Measurements from ENCODE around the gene DNAH6. TPM values are rescaled to one million over a fixed set of nuclear protein-coding genes. Genes with fewer than 3 reads are reported as not detected.

Gene DNAH6
- total RNA-seq, 1 donor from 2014 or later: 2.6 TPM

- Mint-ChIP-seq H3K4me1 (peaks cover 8% of the 10 kb centered on the region), H3K4me3 (no peak overlapping the region), H3K27ac (no peak overlapping the region), H3K9me3 (peaks cover 17% of the 10 kb centered on the region), H3K36me3 (no peaks in the 10 kb centered on the region), H3K27me3 (ENCODE audit: insufficient read depth, low read depth) (peaks cover 2% of the 10 kb centered on the region)
- no peaks in the 10 kb centered on the region for H3K27me3 ChIP-seq
- no peak overlapping the region for H3K4me3 ChIP-seq
- peaks cover 6% of the 10 kb centered on the region for H3K4me1 ChIP-seq
- H3K36me3 ChIP-seq: no peaks in the 10 kb centered on the region
- no peak overlapping the region for H3K4me2 ChIP-seq
- TF ChIP-seq EZH2 (IDR thresholded peaks at IDR 0.05) (no peak), CTCF (IDR thresholded peaks at IDR 0.05) (no peak), EZH2phosphoT487 (IDR thresholded peaks at IDR 0.05) (no peak)
- no peak overlapping the region for H3K27ac ChIP-seq
- no peak overlapping the region for H2AFZ ChIP-seq (replicated peaks)
- no peak overlapping the region for H3K9ac ChIP-seq
- H3K9me3 ChIP-seq (ENCODE audit: low read depth): peaks cover 5% of the 10 kb centered on the region
- H3F3A ChIP-seq (ENCODE audit: low read depth): no peaks in the 10 kb centered on the region
- H4K20me1 ChIP-seq (ENCODE audit: low read depth): no peaks in the 10 kb centered on the region
- H3K79me2 ChIP-seq (ENCODE audit: low read depth): no peaks in the 10 kb centered on the region
- no peak for DNase-seq (ENCODE audit: low spot score)
Observed at GRCh38 chr2:84840306-84840705, 324.0 kb downstream of the DNAH6 start.

GRCh38 chr2:84841577-84841976 is 325.3 kb downstream of the DNAH6 start:
- no peaks in the 10 kb centered on the region for H3F3A ChIP-seq (ENCODE audit: low read depth)
- no peak overlapping the region for H2AFZ ChIP-seq (replicated peaks)
- Mint-ChIP-seq H3K4me3 (no peak overlapping the region), H3K4me1 (peaks cover 19% of the 10 kb centered on the region), H3K36me3 (no peaks in the 10 kb centered on the region), H3K27me3 (ENCODE audit: insufficient read depth, low read depth) (peaks cover 2% of the 10 kb centered on the region), H3K27ac (no peak overlapping the region), H3K9me3 (peaks cover 9% of the 10 kb centered on the region)
- no peak overlapping the region for H3K27ac ChIP-seq
- H3K4me3 ChIP-seq: no peak overlapping the region
- no peaks in the 10 kb centered on the region for H3K79me2 ChIP-seq (ENCODE audit: low read depth)
- H3K27me3 ChIP-seq: no peaks in the 10 kb centered on the region
- H4K20me1 ChIP-seq (ENCODE audit: low read depth): no peaks in the 10 kb centered on the region
- TF ChIP-seq EZH2 (IDR thresholded peaks at IDR 0.05) (no peak), EZH2phosphoT487 (IDR thresholded peaks at IDR 0.05) (no peak), CTCF (IDR thresholded peaks at IDR 0.05) (no peak)
- H3K4me2 ChIP-seq: no peak overlapping the region
- DNase-seq (ENCODE audit: low spot score): no peak
- peaks cover 6% of the 10 kb centered on the region for H3K4me1 ChIP-seq
- H3K9ac ChIP-seq: no peak overlapping the region
- no peaks in the 10 kb centered on the region for H3K36me3 ChIP-seq
- H3K9me3 ChIP-seq (ENCODE audit: low read depth): peaks cover 1% of the 10 kb centered on the region

- TF ChIP-seq EZH2phosphoT487 (IDR thresholded peaks at IDR 0.05): no peak
- TF ChIP-seq CTCF (IDR thresholded peaks at IDR 0.05): no peak
- no peak for TF ChIP-seq EZH2 (IDR thresholded peaks at IDR 0.05)
- H3K4me1 Mint-ChIP-seq: peaks cover 24% of the 10 kb centered on the region
- no peaks in the 10 kb centered on the region for H3F3A ChIP-seq (ENCODE audit: low read depth)
- no peak overlapping the region for H3K4me3 Mint-ChIP-seq
- H3K9ac ChIP-seq: no peak overlapping the region
- no peak overlapping the region for H3K27ac Mint-ChIP-seq
- DNase-seq (ENCODE audit: low spot score): no peak
- no peaks in the 10 kb centered on the region for H3K36me3 ChIP-seq
- H3K9me3 ChIP-seq (ENCODE audit: low read depth): no peaks in the 10 kb centered on the region
- H3K79me2 ChIP-seq (ENCODE audit: low read depth): no peaks in the 10 kb centered on the region
- H3K9me3 Mint-ChIP-seq: peaks cover 4% of the 10 kb centered on the region
- peaks cover 6% of the 10 kb centered on the region for H3K4me1 ChIP-seq
- H3K4me3 ChIP-seq: no peak overlapping the region
- no peaks in the 10 kb centered on the region for H3K27me3 ChIP-seq
- H4K20me1 ChIP-seq (ENCODE audit: low read depth): no peaks in the 10 kb centered on the region
- no peak overlapping the region for H3K27ac ChIP-seq
- no peak overlapping the region for H2AFZ ChIP-seq (replicated peaks)
- peaks cover 3% of the 10 kb centered on the region for H3K27me3 Mint-ChIP-seq (ENCODE audit: insufficient read depth, low read depth)
- H3K4me2 ChIP-seq: no peak overlapping the region
- H3K36me3 Mint-ChIP-seq: no peaks in the 10 kb centered on the region
Observed at GRCh38 chr2:84844141-84844540, 327.8 kb downstream of the DNAH6 start.

Measured in neural progenitor cell (in vitro differentiated cells).